Endometrial microvascular endothelial cells (primary cell): Measurements from ENCODE around the gene SPATA20. TPM values are rescaled to one million over a fixed set of nuclear protein-coding genes. Genes with fewer than 3 reads are reported as not detected.

Experiments
- total RNA-seq: library from RNA; depleted of rRNA; stranded (reverse); fragments of >200 nt; gene quantifications from one replicate; pipeline ENCODE4 v1.2.3, GENCODE V29; 2015; ENCODE audit errors: inconsistent ontology term

SPATA20 gene
- total RNA-seq, 1 donor from 2014 or later = 90.3 TPM

Other genes with a start within 250 kb of the SPATA20 start
- 51.2 TPM for gene XYLT2, start 201.0 kb upstream of the SPATA20 start, total RNA-seq
- gene MRPL27, start 174.0 kb upstream of the SPATA20 start, total RNA-seq = 132 TPM
- gene EME1, start 173.9 kb upstream of the SPATA20 start, total RNA-seq = 3.1 TPM
- gene LRRC59, start 149.7 kb upstream of the SPATA20 start, total RNA-seq = 276 TPM
- gene ACSF2, start 121.0 kb upstream of the SPATA20 start, total RNA-seq = 25.8 TPM
- not detected for gene CHAD, start 78.3 kb upstream of the SPATA20 start, total RNA-seq
- 33.2 TPM for gene RSAD1, start 68.3 kb upstream of the SPATA20 start, total RNA-seq
- gene MYCBPAP, start 38.7 kb upstream of the SPATA20 start, total RNA-seq = 5.5 TPM
- gene EPN3, start 14.4 kb upstream of the SPATA20 start, total RNA-seq = not detected
- not detected for gene CACNA1G, start 13.5 kb downstream of the SPATA20 start, total RNA-seq
- gene ABCC3, start 87.7 kb downstream of the SPATA20 start, total RNA-seq = 34.9 TPM
- gene ANKRD40, start 160.7 kb downstream of the SPATA20 start, total RNA-seq = 43.2 TPM
- 15.7 TPM for gene LUC7L3, start 172.4 kb downstream of the SPATA20 start, total RNA-seq
- not detected for gene ANKRD40CL, start 220.3 kb downstream of the SPATA20 start, total RNA-seq